Esophagus muscularis mucosa (tissue), 4 donors: ENCODE results near the gene OR6N1. TPM values are rescaled to one million over a fixed set of nuclear protein-coding genes. Genes with fewer than 3 reads are reported as not detected.

Source experiments
- DNase-seq: peaks from one replicate; pipeline ENCODE4 v3.0.0-alpha.2; 2017; ENCODE audit errors: extremely low spot score
- H3K27ac ChIP-seq, 4 donors: fragments of 200-600 bp; sonication (generic); replicated peaks in 1 of 4; 1 replicate in 3 of 4; 2 replicates in 1 of 4; pipeline ENCODE4 v1.5.1; 2016 to 2019; ENCODE audit warnings: mild to moderate bottlenecking in 1 of 4
- H3K27me3 ChIP-seq, 4 donors: fragments of 200-600 bp; sonication (generic); one replicate each; pipeline versions ENCODE4 v1.5.1 to v1.6.0; 2016 to 2019
- H3K36me3 ChIP-seq, 4 donors: fragments of 200-600 bp; sonication (generic); one replicate each; pipeline ENCODE4 v1.5.1; 2016 to 2019
- H3K4me1 ChIP-seq, 4 donors: fragments of 200-600 bp; sonication (generic); one replicate each; pipeline ENCODE4 v1.5.1; 2016 to 2019
- H3K4me3 ChIP-seq, 4 donors: fragments of 200-600 bp; sonication (generic); 1 replicate in 2 of 4; 2 replicates in 2 of 4; pipeline ENCODE4 v1.5.1; 2016 to 2019; ENCODE audit warnings: mild to moderate bottlenecking in 4 of 4, moderate library complexity in 1 of 4
- H3K9me3 ChIP-seq, 4 donors: fragments of 200-600 bp; sonication (generic); 1 replicate in 3 of 4; 2 replicates in 1 of 4; pipeline ENCODE4 v1.5.1; 2016 to 2019
- CTCF ChIP-seq, 3 experiments: fragments of 200-600 bp in 2 of 3; fragments of 450-650 bp in 1 of 3; sonication (generic) in 2 of 3; IDR thresholded peaks; one replicate each; pipeline ENCODE4 v1.5.1; 2017 to 2019; ENCODE audit warnings: antibody characterized with exemption in 3 of 3, mild to moderate bottlenecking in 2 of 3, moderate library complexity in 1 of 3
- EP300 ChIP-seq: sonication (generic); formaldehyde crosslinking; IDR thresholded peaks from one replicate; pipeline ENCODE4 v1.6.1; 2017; ENCODE audit warnings: antibody characterized with exemption
- POLR2A ChIP-seq: fragments of 450-650 bp; IDR thresholded peaks from one replicate; pipeline ENCODE4 v1.6.1; 2017; ENCODE audit warnings: antibody characterized with exemption, moderate library complexity, mild to moderate bottlenecking, low read depth
- POLR2AphosphoS5 ChIP-seq, 2 donors: sonication (generic); formaldehyde crosslinking; IDR thresholded peaks; one replicate each; pipeline ENCODE4 v1.6.1; 2017; ENCODE audit warnings: antibody characterized with exemption in 2 of 2
- WGBS: methylation state at CpG from one replicate; pipeline ENCODE4 v1.1.5; 2018; 5-methylcytosine and 5-hydroxymethylcytosine counted together
- intact Hi-C: fragments of 100-400 bp; cut with DNase I; formaldehyde crosslinking; loops from one replicate; pipeline ENCODE4 v1.15.1; 2023
- total RNA-seq, 4 donors: library from RNA; depleted of rRNA; stranded (reverse); fragments of >200 nt; gene quantifications; one replicate each; pipeline versions ENCODE4 v1.1.0 to v1.2.1, GENCODE V29; 2016

OR6N1 gene
- total RNA-seq, 4 donors from 2014 or later = not detected

GRCh38 chr1:158818560-158818959 lies 46.6 kb upstream of the OR6N1 start:
- H3K36me3 ChIP-seq = no peaks in the 10 kb centered on the region
- WGBS = 83% methylated on average over 1 of the region's 1 CpG
- TF ChIP-seq CTCF (IDR thresholded peaks at IDR 0.05) (no peak), POLR2A (no peak), EP300 (no peak), POLR2AphosphoS5 (IDR thresholded peaks at IDR 0.05) (no peak)
- intact Hi-C loops = no loop called here
- H3K9me3 ChIP-seq = no peaks in the 10 kb centered on the region
- no peaks in the 10 kb centered on the region for H3K4me1 ChIP-seq
- no peak for DNase-seq
- no peak overlapping the region for H3K27ac ChIP-seq
- H3K27me3 ChIP-seq = no peaks in the 10 kb centered on the region
- H3K4me3 ChIP-seq = no peak overlapping the region

- 7% methylated on average over 1 of the region's 1 CpG for WGBS
These were observed 43.0 kb upstream of the OR6N1 start for GRCh38 chr1:158814970-158815369.

GRCh38 chr1:158813164-158813563 lies 41.2 kb upstream of the OR6N1 start:
- intact Hi-C loops = no loop called here
- Histone ChIP-seq H3K9me3 (no peaks in the 10 kb centered on the region), H3K4me1 (no peaks in the 10 kb centered on the region), H3K4me3 (no peak overlapping the region), H3K27me3 (peaks cover 0 to 8% (median 0%) of the 10 kb centered on the region in 4 donors), H3K36me3 (no peaks in the 10 kb centered on the region), H3K27ac (no peak overlapping the region)
- no peak for DNase-seq
- TF ChIP-seq EP300 (no peak), POLR2A (no peak), POLR2AphosphoS5 (IDR thresholded peaks at IDR 0.05) (no peak), CTCF (IDR thresholded peaks at IDR 0.05) (no peak)
- WGBS = 44% methylated on average over 3 of the region's 3 CpGs

More at GRCh38 chr1:158814970-158815369, 43.0 kb upstream of the OR6N1 start:
- intact Hi-C loops = no loop called here
- Histone ChIP-seq H3K4me1 (no peaks in the 10 kb centered on the region), H3K27me3 (no peaks in the 10 kb centered on the region), H3K27ac (no peak overlapping the region), H3K36me3 (no peaks in the 10 kb centered on the region), H3K9me3 (no peaks in the 10 kb centered on the region), H3K4me3 (no peak overlapping the region)
- TF ChIP-seq EP300 (no peak), POLR2AphosphoS5 (IDR thresholded peaks at IDR 0.05) (no peak), POLR2A (no peak), CTCF (IDR thresholded peaks at IDR 0.05) (no peak)
- DNase-seq = no peak

- H3K27me3 ChIP-seq = peaks cover 0 to 8% (median 0%) of the 10 kb centered on the region in 4 donors
- WGBS = 55% methylated on average over 2 of the region's 2 CpGs
- DNase-seq = no peak
- intact Hi-C loops = no loop called here
- no peaks in the 10 kb centered on the region for H3K9me3 ChIP-seq
- no peak overlapping the region for H3K4me3 ChIP-seq
- H3K4me1 ChIP-seq = no peaks in the 10 kb centered on the region
- TF ChIP-seq POLR2A (no peak), CTCF (IDR thresholded peaks at IDR 0.05) (no peak), POLR2AphosphoS5 (IDR thresholded peaks at IDR 0.05) (no peak), EP300 (no peak)
- H3K27ac ChIP-seq = no peak overlapping the region
- no peaks in the 10 kb centered on the region for H3K36me3 ChIP-seq
These were observed 40.3 kb upstream of the OR6N1 start for GRCh38 chr1:158812336-158812735.

- H3K27me3 ChIP-seq = peaks cover 0 to 8% (median 0%) of the 10 kb centered on the region in 4 donors
- TF ChIP-seq EP300 (no peak), CTCF (IDR thresholded peaks at IDR 0.05) (no peak), POLR2AphosphoS5 (IDR thresholded peaks at IDR 0.05) (no peak), POLR2A (no peak)
- 75% methylated on average over 4 of the region's 4 CpGs for WGBS
- no peaks in the 10 kb centered on the region for H3K36me3 ChIP-seq
- H3K9me3 ChIP-seq = no peaks in the 10 kb centered on the region
- no peaks in the 10 kb centered on the region for H3K4me1 ChIP-seq
- no peak overlapping the region for H3K27ac ChIP-seq
- no peak overlapping the region for H3K4me3 ChIP-seq
- intact Hi-C loops = no loop called here
- DNase-seq = no peak
These were observed 38.3 kb upstream of the OR6N1 start for GRCh38 chr1:158810311-158810710.
